GM18868 (cell line): ENCODE measurements around the gene ORC2.

Experiments
- ATAC-seq: cut with Tn5 transposase; IDR thresholded peaks from one replicate; pipeline ENCODE4 v1.9.1; 2021; ENCODE audit warnings: mild to moderate bottlenecking, moderate library complexity; ENCODE audit not compliant: unreplicated experiment

Gene ORC2

DNA sequence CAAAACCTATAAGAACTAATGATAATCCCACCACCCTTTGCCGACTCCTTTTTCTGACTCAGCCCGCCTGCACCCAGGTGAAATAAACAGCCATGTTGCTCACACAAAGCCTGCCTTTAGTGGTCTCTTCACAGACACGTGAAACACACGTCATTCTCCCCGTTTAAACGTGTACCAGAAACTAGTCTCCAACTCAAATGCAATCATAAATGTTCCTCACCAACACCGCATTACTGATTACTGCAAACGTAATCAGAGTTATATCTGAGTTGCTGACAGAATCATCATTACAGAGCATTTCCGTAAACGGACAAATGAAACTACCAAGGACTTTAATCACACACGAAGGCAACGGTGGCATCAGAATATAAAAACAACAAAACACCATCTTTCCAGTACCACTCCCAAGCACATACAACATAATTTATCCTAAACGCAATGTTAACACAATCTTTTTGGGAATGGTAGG, 100.9 kb downstream of the ORC2 start:
- ATAC-seq = peak; percentile 26

- no peak for ATAC-seq
Observed at GRCh38 chr2:200861617-200862155, 101.8 kb downstream of the ORC2 start.

- no peak for ATAC-seq
Observed at GRCh38 chr2:200860092-200860795, 103.2 kb downstream of the ORC2 start.
